Uterus (tissue), 4 donors: ENCODE data around the gene TRAPPC12. TPM values are rescaled to one million over a fixed set of nuclear protein-coding genes. Genes with fewer than 3 reads are reported as not detected.

Experiments used
- DNase-seq, 2 donors: peaks; one replicate each; pipeline ENCODE4 v3.0.0-alpha.2; 2019 to 2020
- H3K27ac ChIP-seq, 2 donors: fragments of 200-600 bp; sonication (generic); 1 replicate in 1 of 2; 2 replicates in 1 of 2; pipeline ENCODE4 v1.5.1; 2016 to 2018
- H3K27me3 ChIP-seq, 2 donors: fragments of 200-600 bp; sonication (generic); one replicate each; pipeline ENCODE4 v1.5.1; 2018 to 2019; ENCODE audit warnings: control low read depth in 1 of 2
- H3K36me3 ChIP-seq, 2 donors: fragments of 200-600 bp; sonication (generic); one replicate each; pipeline ENCODE4 v1.5.1; 2019; ENCODE audit warnings: control low read depth in 1 of 2
- H3K4me1 ChIP-seq, 2 donors: fragments of 200-600 bp; sonication (generic); one replicate each; pipeline ENCODE4 v1.5.1; 2018 to 2019; ENCODE audit warnings: control low read depth in 1 of 2
- H3K4me3 ChIP-seq, 2 donors: fragments of 200-600 bp; sonication (generic); 1 replicate in 1 of 2; 2 replicates in 1 of 2; pipeline ENCODE4 v1.5.1; 2018 to 2019; ENCODE audit warnings: mild to moderate bottlenecking in 1 of 2
- H3K9me3 ChIP-seq, 2 donors: fragments of 200-600 bp; sonication (generic); one replicate each; pipeline ENCODE4 v1.5.1; 2019; ENCODE audit warnings: control low read depth in 1 of 2
- POLR2A ChIP-seq, 2 donors: fragments of 450-650 bp; IDR thresholded peaks; one replicate each; pipeline ENCODE4 v1.6.1; 2016; ENCODE audit warnings: antibody characterized with exemption in 2 of 2, mild to moderate bottlenecking in 1 of 2, moderate library complexity in 1 of 2
- intact Hi-C: fragments of 100-400 bp; cut with DNase I; formaldehyde crosslinking; loops from one replicate; pipeline ENCODE4 v1.15.1; 2023; ENCODE audit warnings: low total_unique reads
- total RNA-seq, 4 donors: library from RNA; depleted of rRNA in 3 of 4; stranded (reverse); fragments of >200 nt in 3 of 4; gene quantifications; one replicate each; pipeline versions ENCODE4 v1.1.0 to v1.2.4, GENCODE V29; 2014 to 2023
- TF ChIP-seq, protein P1 (sequence below), 4 experiments: fragments of 200-600 bp in 2 of 4; fragments of 450-650 bp in 2 of 4; sonication (generic) in 2 of 4; IDR thresholded peaks; one replicate each; pipeline ENCODE4 v1.5.1; 2016 to 2019; ENCODE audit warnings: antibody characterized with exemption in 4 of 4, mild to moderate bottlenecking in 2 of 4, moderate library complexity in 1 of 4
- donor health status: DM: yes; HTN: yes; CAD: no.

TRAPPC12 gene
- total RNA-seq, 4 donors from 2014 or later, result 15.6 to 149 (median 66.5) TPM

GRCh38 chr2:3389193-3389592, 9.7 kb downstream of the TRAPPC12 start:
- Histone ChIP-seq H3K27ac (no peak overlapping the region), H3K36me3 (no peaks in the 10 kb centered on the region), H3K27me3 (no peaks in the 10 kb centered on the region), H3K4me1 (peaks cover 0 to 6% of the 10 kb centered on the region in 2 donors), H3K9me3 (no peaks in the 10 kb centered on the region), H3K4me3 (no peak overlapping the region)
- intact Hi-C loops, result no loop called here
- TF ChIP-seq, protein P1, sequence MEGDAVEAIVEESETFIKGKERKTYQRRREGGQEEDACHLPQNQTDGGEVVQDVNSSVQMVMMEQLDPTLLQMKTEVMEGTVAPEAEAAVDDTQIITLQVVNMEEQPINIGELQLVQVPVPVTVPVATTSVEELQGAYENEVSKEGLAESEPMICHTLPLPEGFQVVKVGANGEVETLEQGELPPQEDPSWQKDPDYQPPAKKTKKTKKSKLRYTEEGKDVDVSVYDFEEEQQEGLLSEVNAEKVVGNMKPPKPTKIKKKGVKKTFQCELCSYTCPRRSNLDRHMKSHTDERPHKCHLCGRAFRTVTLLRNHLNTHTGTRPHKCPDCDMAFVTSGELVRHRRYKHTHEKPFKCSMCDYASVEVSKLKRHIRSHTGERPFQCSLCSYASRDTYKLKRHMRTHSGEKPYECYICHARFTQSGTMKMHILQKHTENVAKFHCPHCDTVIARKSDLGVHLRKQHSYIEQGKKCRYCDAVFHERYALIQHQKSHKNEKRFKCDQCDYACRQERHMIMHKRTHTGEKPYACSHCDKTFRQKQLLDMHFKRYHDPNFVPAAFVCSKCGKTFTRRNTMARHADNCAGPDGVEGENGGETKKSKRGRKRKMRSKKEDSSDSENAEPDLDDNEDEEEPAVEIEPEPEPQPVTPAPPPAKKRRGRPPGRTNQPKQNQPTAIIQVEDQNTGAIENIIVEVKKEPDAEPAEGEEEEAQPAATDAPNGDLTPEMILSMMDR (IDR thresholded peaks at IDR 0.05), result no peak
- TF ChIP-seq POLR2A (IDR thresholded peaks at IDR 0.05), result no peak
- DNase-seq, result no peak

- no peak for DNase-seq
- Histone ChIP-seq H3K36me3 (no peaks in the 10 kb centered on the region), H3K27me3 (no peaks in the 10 kb centered on the region), H3K27ac (no peak overlapping the region), H3K9me3 (no peaks in the 10 kb centered on the region), H3K4me3 (no peak overlapping the region), H3K4me1 (peaks cover 0 to 6% of the 10 kb centered on the region in 2 donors)
- TF ChIP-seq, protein P1 (IDR thresholded peaks at IDR 0.05), result no peak
- no peak for TF ChIP-seq POLR2A (IDR thresholded peaks at IDR 0.05)
- intact Hi-C loops, result no loop called here
Measured at GRCh38 chr2:3390041-3390440, 10.5 kb downstream of the TRAPPC12 start.

DNA sequence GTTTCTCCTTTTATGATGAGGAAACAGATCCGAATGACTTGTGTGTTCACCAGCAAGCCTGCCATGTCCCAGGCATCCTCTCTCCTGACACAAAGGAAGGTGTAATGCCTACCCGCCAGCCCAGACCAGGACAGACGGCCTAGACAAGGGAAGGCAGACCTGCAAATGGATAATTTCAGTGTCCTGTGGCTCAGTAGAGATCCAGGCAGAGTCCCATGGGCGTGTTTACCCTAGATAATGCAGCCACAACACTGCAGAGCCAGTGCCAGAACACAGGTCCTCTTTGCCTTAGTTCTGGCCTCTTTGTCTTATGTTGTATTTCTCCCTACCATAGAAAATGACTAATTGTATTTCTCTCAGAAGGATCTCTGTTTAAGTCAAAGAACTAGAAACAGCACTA, 12.7 kb downstream of the TRAPPC12 start:
- Histone ChIP-seq H3K9me3 (peaks cover 5 to 17% of the 10 kb centered on the region in 2 donors), H3K4me1 (no peaks in the 10 kb centered on the region), H3K27me3 (no peaks in the 10 kb centered on the region), H3K36me3 (no peaks in the 10 kb centered on the region), H3K27ac (no peak overlapping the region), H3K4me3 (no peak overlapping the region)
- TF ChIP-seq, protein P1 (IDR thresholded peaks at IDR 0.05), result no peak
- TF ChIP-seq POLR2A (IDR thresholded peaks at IDR 0.05), result no peak
- DNase-seq, result no peak
- intact Hi-C loops, result no loop called here

DNA sequence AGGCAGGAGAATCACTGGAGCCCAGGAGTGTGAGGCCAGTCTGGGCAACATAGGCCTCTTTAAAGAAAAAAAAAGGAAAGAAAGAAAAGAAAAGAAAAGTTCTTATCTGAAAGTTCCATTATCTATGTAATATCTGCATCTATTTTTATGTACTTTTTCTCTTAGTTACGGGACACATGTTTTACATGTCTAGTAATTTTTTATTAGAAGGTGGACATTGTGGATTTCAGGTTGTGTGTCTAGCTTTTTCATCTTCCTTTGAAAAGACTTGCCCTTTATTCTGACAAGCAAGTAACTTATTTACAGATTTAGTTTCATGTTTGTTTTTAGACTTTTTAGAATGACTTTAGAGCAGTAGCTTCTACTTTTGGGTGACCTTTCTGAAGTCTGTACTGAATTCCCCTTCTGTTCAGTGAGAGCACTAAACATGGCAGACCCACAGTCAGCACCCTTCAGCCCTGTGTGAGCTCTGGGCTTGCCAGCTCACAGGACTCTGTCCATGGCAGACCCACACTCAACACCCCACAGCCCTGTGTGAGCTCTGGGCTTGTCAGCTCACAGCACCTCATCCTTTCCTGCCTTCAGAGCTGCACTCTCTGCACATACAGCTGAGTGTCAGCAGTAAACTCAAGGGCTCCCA, 17.5 kb downstream of the TRAPPC12 start:
- no peak overlapping the region for H3K4me3 ChIP-seq
- TF ChIP-seq, protein P1 (IDR thresholded peaks at IDR 0.05), result no peak
- no peaks in the 10 kb centered on the region for H3K4me1 ChIP-seq
- H3K9me3 ChIP-seq, result peaks cover 5 to 21% of the 10 kb centered on the region in 2 donors
- intact Hi-C loops, result no loop called here
- DNase-seq, result no peak
- H3K27ac ChIP-seq, result no peak overlapping the region
- H3K36me3 ChIP-seq, result no peaks in the 10 kb centered on the region
- no peaks in the 10 kb centered on the region for H3K27me3 ChIP-seq

DNA sequence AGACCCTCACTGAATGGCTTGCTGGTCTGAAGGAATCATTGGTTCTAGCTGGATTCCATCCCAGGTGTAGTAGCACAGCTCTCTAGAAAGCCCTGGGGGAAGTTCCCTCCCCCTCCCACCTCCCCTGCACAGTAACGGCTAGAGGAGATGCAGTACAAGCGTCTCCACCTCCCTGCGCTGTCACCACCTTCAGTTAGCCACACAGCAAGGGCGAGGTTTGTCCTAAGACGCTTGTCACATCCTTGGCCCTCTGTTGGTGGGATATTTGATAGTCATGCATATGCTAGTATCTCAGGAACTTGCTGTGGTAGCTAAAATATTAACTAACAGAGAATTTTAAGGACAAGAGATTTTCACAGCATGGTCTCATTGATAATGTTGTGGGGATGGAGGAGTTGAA, 19.4 kb downstream of the TRAPPC12 start:
- intact Hi-C loops, result no loop called here
- no peaks in the 10 kb centered on the region for H3K27me3 ChIP-seq
- no peaks in the 10 kb centered on the region for H3K36me3 ChIP-seq
- TF ChIP-seq POLR2A (IDR thresholded peaks at IDR 0.05), result no peak
- TF ChIP-seq, protein P1 (IDR thresholded peaks at IDR 0.05), result no peak
- no peaks in the 10 kb centered on the region for H3K4me1 ChIP-seq
- no peak overlapping the region for H3K4me3 ChIP-seq
- DNase-seq, result no peak
- H3K9me3 ChIP-seq, result peaks cover 5 to 21% of the 10 kb centered on the region in 2 donors
- no peak overlapping the region for H3K27ac ChIP-seq
